SK-N-SH treated with all-trans-retinoic acid at 6 μM for 48 hours (cell line): ENCODE results near the gene MTMR3.

ENCODE experiments used
- ARNTL ChIP-seq: fragments of 450-650 bp; formaldehyde crosslinking; IDR thresholded peaks from 2 replicates; pipeline ENCODE4 v1.5.0; 2020; ENCODE audit warnings: low read depth, mild to moderate bottlenecking, moderate library complexity, borderline replicate concordance
- BACH2 ChIP-seq: fragments of 250-450 bp; sonication (Bioruptor Pico); IDR thresholded peaks from 2 replicates; pipeline ENCODE4 v1.9.0; 2021; ENCODE audit warnings: mild to moderate bottlenecking, borderline replicate concordance
- CREB5 ChIP-seq: fragments of 250-450 bp; sonication (Bioruptor Pico); IDR thresholded peaks from 2 replicates; pipeline ENCODE4 v1.5.1; 2020; ENCODE audit warnings: low read depth, mild to moderate bottlenecking, moderate library complexity
- CSRNP3 ChIP-seq: fragments of 250-450 bp; sonication (Bioruptor Pico); IDR thresholded peaks from 2 replicates; pipeline ENCODE4 v1.5.1; 2021; ENCODE audit warnings: mild to moderate bottlenecking, moderate library complexity
- GLIS3 ChIP-seq: fragments of 250-450 bp; sonication (Bioruptor Pico); IDR thresholded peaks from 2 replicates; pipeline ENCODE4 v1.5.0; 2020; ENCODE audit warnings: mild to moderate bottlenecking, moderate library complexity
- ISL1 ChIP-seq: fragments of 250-450 bp; sonication (Bioruptor Pico); IDR thresholded peaks from 2 replicates; pipeline ENCODE4 v2.1.2; 2022; ENCODE audit warnings: mild to moderate bottlenecking, moderate library complexity
- OSR1 ChIP-seq: fragments of 250-450 bp; sonication (Bioruptor Pico); IDR thresholded peaks from 2 replicates; pipeline ENCODE4 v1.8.0; 2022; ENCODE audit warnings: moderate library complexity, mild to moderate bottlenecking, inconsistent platforms
- PATZ1 ChIP-seq: fragments of 250-450 bp; sonication (Bioruptor Pico); IDR thresholded peaks from 2 replicates; pipeline ENCODE4 v1.8.0; 2020; ENCODE audit warnings: mild to moderate bottlenecking, moderate library complexity, borderline replicate concordance
- POU6F1 ChIP-seq: fragments of 250-450 bp; sonication (Bioruptor Pico); IDR thresholded peaks from 2 replicates; pipeline ENCODE4 v1.8.0; 2021; ENCODE audit warnings: low read depth, mild to moderate bottlenecking, moderate library complexity, borderline replicate concordance
- TCF4 ChIP-seq: fragments of 250-450 bp; sonication (Bioruptor Pico); IDR thresholded peaks from 2 replicates; pipeline ENCODE4 v1.8.0; 2021; ENCODE audit warnings: mild to moderate bottlenecking, moderate library complexity, borderline replicate concordance
- ZC3H10 ChIP-seq: fragments of 250-450 bp; sonication (Bioruptor Pico); IDR thresholded peaks from 2 replicates; pipeline ENCODE4 v1.5.1; 2021; ENCODE audit warnings: mild to moderate bottlenecking, moderate library complexity
- ZFP3 ChIP-seq: fragments of 250-450 bp; sonication (Bioruptor Pico); IDR thresholded peaks from 2 replicates; pipeline ENCODE4 v1.5.0; 2020; ENCODE audit warnings: mild to moderate bottlenecking, moderate library complexity

- TF ChIP-seq ISL1 (CRISPR knock-in tag) (no peak), GLIS3 (CRISPR knock-in tag) (no peak), PATZ1 (CRISPR knock-in tag) (no peak), ZC3H10 (CRISPR knock-in tag) (no peak), POU6F1 (CRISPR knock-in tag) (no peak), TCF4 (CRISPR knock-in tag) (no peak), CREB5 (CRISPR knock-in tag) (no peak), ARNTL (CRISPR knock-in tag) (no peak), OSR1 (CRISPR knock-in tag) (no peak), CSRNP3 (CRISPR knock-in tag) (no peak), ZFP3 (CRISPR knock-in tag) (no peak), BACH2 (no peak)
Measured at GRCh38 chr22:29885610-29886009, 2.6 kb downstream of the MTMR3 start.
